ENCODE data around the gene GALNT18. TPM values are rescaled to one million over a fixed set of nuclear protein-coding genes. Genes with fewer than 3 reads are reported as not detected.

Gene GALNT18
- total and polyA plus RNA-seq, 8 donors, result 16.4 to 42.6 (median 23.0) TPM

DNA sequence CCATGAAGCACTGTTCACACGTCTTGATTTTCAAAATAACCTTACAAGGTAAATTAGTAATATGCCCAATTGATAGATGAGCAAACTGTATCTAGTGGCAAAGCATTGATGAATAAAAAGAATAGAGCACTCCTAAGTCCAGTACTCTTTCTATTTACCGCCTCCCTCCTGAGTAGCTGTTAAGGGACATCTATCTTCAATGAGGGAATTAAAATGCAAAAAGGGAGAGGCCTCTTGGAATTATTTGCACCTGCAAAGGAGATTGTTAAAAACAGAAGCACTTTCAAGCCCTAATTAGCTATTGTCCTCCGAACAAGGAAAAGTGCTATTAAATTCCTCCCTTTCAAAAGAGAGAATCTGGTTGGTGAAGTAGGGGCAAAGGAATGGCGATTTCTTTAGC is 6.8 kb upstream of the GALNT18 start:
- H3K27ac ChIP-seq, result no peak overlapping the region
- no peak overlapping the region for H3K4me3 ChIP-seq

DNA sequence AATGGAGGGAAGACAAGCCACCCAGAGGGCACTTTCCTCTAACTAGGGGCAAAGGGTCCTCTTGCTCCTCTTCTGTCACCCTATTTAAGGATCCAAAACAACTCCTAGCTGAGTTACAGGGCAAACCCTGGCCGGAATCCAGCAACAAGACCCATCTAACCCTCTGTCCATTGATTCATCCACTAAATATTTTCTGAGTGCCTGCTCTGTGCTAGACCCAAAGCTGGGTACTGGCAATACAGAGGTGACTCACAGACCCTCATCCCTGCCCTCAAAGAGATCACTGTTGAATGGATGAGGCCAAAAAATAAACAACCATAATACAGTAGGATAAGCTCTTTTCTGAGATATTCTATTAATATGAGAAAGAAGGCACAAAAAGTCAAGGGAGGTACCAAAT is 4.3 kb upstream of the GALNT18 start:
- intact Hi-C loops (cut with DNase I), result no loop called here
- no peaks in the 10 kb centered on the region for H3K9me3 ChIP-seq
- no peak for ATAC-seq

More for the DNA sequence above, 6.8 kb upstream of the GALNT18 start:
- DNase-seq (no peak), ATAC-seq (no peak)
- TF ChIP-seq, protein P1, sequence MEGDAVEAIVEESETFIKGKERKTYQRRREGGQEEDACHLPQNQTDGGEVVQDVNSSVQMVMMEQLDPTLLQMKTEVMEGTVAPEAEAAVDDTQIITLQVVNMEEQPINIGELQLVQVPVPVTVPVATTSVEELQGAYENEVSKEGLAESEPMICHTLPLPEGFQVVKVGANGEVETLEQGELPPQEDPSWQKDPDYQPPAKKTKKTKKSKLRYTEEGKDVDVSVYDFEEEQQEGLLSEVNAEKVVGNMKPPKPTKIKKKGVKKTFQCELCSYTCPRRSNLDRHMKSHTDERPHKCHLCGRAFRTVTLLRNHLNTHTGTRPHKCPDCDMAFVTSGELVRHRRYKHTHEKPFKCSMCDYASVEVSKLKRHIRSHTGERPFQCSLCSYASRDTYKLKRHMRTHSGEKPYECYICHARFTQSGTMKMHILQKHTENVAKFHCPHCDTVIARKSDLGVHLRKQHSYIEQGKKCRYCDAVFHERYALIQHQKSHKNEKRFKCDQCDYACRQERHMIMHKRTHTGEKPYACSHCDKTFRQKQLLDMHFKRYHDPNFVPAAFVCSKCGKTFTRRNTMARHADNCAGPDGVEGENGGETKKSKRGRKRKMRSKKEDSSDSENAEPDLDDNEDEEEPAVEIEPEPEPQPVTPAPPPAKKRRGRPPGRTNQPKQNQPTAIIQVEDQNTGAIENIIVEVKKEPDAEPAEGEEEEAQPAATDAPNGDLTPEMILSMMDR (IDR thresholded peaks at IDR 0.05), result no peak
- no peaks in the 10 kb centered on the region for H3K36me3 ChIP-seq
- H3K4me1 ChIP-seq, result no peaks in the 10 kb centered on the region
- H3K27me3 ChIP-seq, result no peaks in the 10 kb centered on the region
- no peaks in the 10 kb centered on the region for H3K9me3 ChIP-seq
- intact Hi-C loops (cut with DNase I), result no loop called here

GRCh38 chr11:11624926-11625325 is 3.1 kb upstream of the GALNT18 start:
- H3K36me3 ChIP-seq, result no peaks in the 10 kb centered on the region
- TF ChIP-seq, protein P1 (IDR thresholded peaks at IDR 0.05), result no peak
- ATAC-seq, result no peak
- DNase-seq, result no peak
- H3K4me1 ChIP-seq, result peaks cover 0 to 8% of the 10 kb centered on the region in 2 donors
- H3K27me3 ChIP-seq, result peaks cover 4 to 35% of the 10 kb centered on the region in 2 donors
- intact Hi-C loops (cut with DNase I), result no loop called here
- H3K9me3 ChIP-seq, result no peaks in the 10 kb centered on the region
- H3K4me3 ChIP-seq, result no peak overlapping the region
- H3K27ac ChIP-seq, result no peak overlapping the region

More for the DNA sequence above, 4.3 kb upstream of the GALNT18 start:
- Histone ChIP-seq H3K27me3 (peaks cover 4 to 23% of the 10 kb centered on the region in 2 donors), H3K4me1 (peaks cover 0 to 6% of the 10 kb centered on the region in 2 donors), H3K4me3 (no peak overlapping the region), H3K36me3 (no peaks in the 10 kb centered on the region), H3K27ac (no peak overlapping the region)
- no peak for DNase-seq
- TF ChIP-seq, protein P1 (IDR thresholded peaks at IDR 0.05), result no peak

GRCh38 chr11:11624204-11624603 is 2.4 kb upstream of the GALNT18 start:
- H3K36me3 ChIP-seq, result no peaks in the 10 kb centered on the region
- no peak overlapping the region for H3K27ac ChIP-seq
- intact Hi-C loops (cut with DNase I), result no loop called here
- ATAC-seq (no peak), DNase-seq (no peak)
- peaks cover 4 to 42% of the 10 kb centered on the region in 2 donors for H3K27me3 ChIP-seq
- H3K4me3 ChIP-seq, result no peak overlapping the region
- TF ChIP-seq, protein P1 (IDR thresholded peaks at IDR 0.05), result no peak
- no peaks in the 10 kb centered on the region for H3K9me3 ChIP-seq
- H3K4me1 ChIP-seq, result peaks cover 0 to 11% of the 10 kb centered on the region in 2 donors

GRCh38 chr11:11622772-11623171 is 967 bp upstream of the GALNT18 start:
- peak overlapping the region in 1 of 2 donors; percentile 6 for H3K27ac ChIP-seq
- TF ChIP-seq, protein P1 (IDR thresholded peaks at IDR 0.05), result no peak
- H3K9me3 ChIP-seq, result no peaks in the 10 kb centered on the region
- H3K4me1 ChIP-seq, result peaks cover 0 to 15% of the 10 kb centered on the region in 2 donors
- no peaks in the 10 kb centered on the region for H3K36me3 ChIP-seq
- no peak for DNase-seq
- no peak overlapping the region for H3K4me3 ChIP-seq
- H3K27me3 ChIP-seq, result peaks cover 4 to 49% of the 10 kb centered on the region in 2 donors
- no peak for ATAC-seq
- intact Hi-C loops (cut with DNase I), result no loop called here
